Measurements from ENCODE around the gene ACSL3.

ACSL3 gene

GRCh38 chr2:222955008-222955407 lies 94.2 kb downstream of the ACSL3 start:
- no peak for TF ChIP-seq CTCF (IDR thresholded peaks at IDR 0.05; ENCODE audit: low read length, missing control alignments)
- no peak for DNase-seq (ENCODE audit: low read depth)
- H3K4me3 ChIP-seq (replicated peaks; ENCODE audit: low read depth, low read length), result no peak overlapping the region

GRCh38 chr2:222959358-222959757 lies 98.5 kb downstream of the ACSL3 start:
- H3K4me3 ChIP-seq (replicated peaks; ENCODE audit: low read depth, low read length), result no peak overlapping the region
- TF ChIP-seq CTCF (IDR thresholded peaks at IDR 0.05; ENCODE audit: low read length, missing control alignments), result peak; percentile 57
- DNase-seq (ENCODE audit: low read depth), result peak; percentile 82

- TF ChIP-seq CTCF (IDR thresholded peaks at IDR 0.05; ENCODE audit: low read length, missing control alignments), result no peak
- H3K4me3 ChIP-seq (replicated peaks; ENCODE audit: low read depth, low read length), result no peak overlapping the region
- no peak for DNase-seq (ENCODE audit: low read depth)
Measured at GRCh38 chr2:222960126-222960525, 99.3 kb downstream of the ACSL3 start.

GRCh38 chr2:222963641-222964040 lies 102.8 kb downstream of the ACSL3 start:
- TF ChIP-seq CTCF (IDR thresholded peaks at IDR 0.05; ENCODE audit: low read length, missing control alignments), result no peak
- H3K4me3 ChIP-seq (replicated peaks; ENCODE audit: low read depth, low read length), result no peak overlapping the region
- DNase-seq (ENCODE audit: low read depth), result no peak

GRCh38 chr2:222964376-222965031 lies 103.7 kb downstream of the ACSL3 start:
- H3K4me3 ChIP-seq (replicated peaks; ENCODE audit: low read depth, low read length), result no peak overlapping the region
- no peak for TF ChIP-seq CTCF (IDR thresholded peaks at IDR 0.05; ENCODE audit: low read length, missing control alignments)
- DNase-seq (ENCODE audit: low read depth), result no peak

GRCh38 chr2:222965555-222965954 lies 104.7 kb downstream of the ACSL3 start:
- TF ChIP-seq CTCF (IDR thresholded peaks at IDR 0.05; ENCODE audit: low read length, missing control alignments), result no peak
- H3K4me3 ChIP-seq (replicated peaks; ENCODE audit: low read depth, low read length), result no peak overlapping the region
- no peak for DNase-seq (ENCODE audit: low read depth)

- DNase-seq (ENCODE audit: low read depth), result no peak
- TF ChIP-seq CTCF (IDR thresholded peaks at IDR 0.05; ENCODE audit: low read length, missing control alignments), result no peak
- no peak overlapping the region for H3K4me3 ChIP-seq (replicated peaks; ENCODE audit: low read depth, low read length)
Measured at GRCh38 chr2:222968550-222969155, 107.8 kb downstream of the ACSL3 start.

All from fibroblast of pulmonary artery (primary cell).